ENCODE data around the gene CCL28.

- TF ChIP-seq ARNT (IDR thresholded peaks at IDR 0.05) = no peak
- no peak for TF ChIP-seq NFKB2 (CRISPR knock-in tag; IDR thresholded peaks at IDR 0.05; ENCODE audit: borderline replicate concordance)
- TF ChIP-seq POLR2AphosphoS5 (IDR thresholded peaks at IDR 0.05; ENCODE audit: low read depth, low read length) = no peak
- no peak for TF ChIP-seq PRDM10 (CRISPR knock-in tag; IDR thresholded peaks at IDR 0.05; ENCODE audit: low read depth)
- TF ChIP-seq RNF2 (conservative IDR thresholded peaks at IDR 0.05; ENCODE audit: low read depth) = no peak
- no peak for TF ChIP-seq POLR2AphosphoS2 (IDR thresholded peaks at IDR 0.05; ENCODE audit: low read depth, low read length)
- no peak for TF ChIP-seq CTCF (CRISPR knock-in tag; IDR thresholded peaks at IDR 0.05)
- TF ChIP-seq EP300 (IDR thresholded peaks at IDR 0.05; ENCODE audit: low read depth in 2 of 2, low read length in 2 of 2) = no peak
- TF ChIP-seq EP300 (CRISPR knock-in tag; IDR thresholded peaks at IDR 0.05; ENCODE audit: borderline replicate concordance) = no peak
- TF ChIP-seq GABPB1 (CRISPR knock-in tag; IDR thresholded peaks at IDR 0.05) = no peak
- TF ChIP-seq ZNF713 (CRISPR knock-in tag; IDR thresholded peaks at IDR 0.05) = no peak
- no peak for TF ChIP-seq ZNF501 (CRISPR knock-in tag; IDR thresholded peaks at IDR 0.05)
- TF ChIP-seq PCBP2 (optimal IDR thresholded peaks at IDR 0.05; ENCODE audit: low read depth, low read length, poor library complexity, severe bottlenecking) = no peak
- no peak for TF ChIP-seq SP4 (CRISPR knock-in tag; IDR thresholded peaks at IDR 0.05)
These were observed 55.1 kb downstream of the CCL28 start for GRCh38 chr5:43357067-43357466.

Measured in HepG2 (cell line).